Astrocyte of the spinal cord (primary cell): ENCODE data around the gene RINL.
"Not testable (repeated sequence)": the region's sequence is repeated elsewhere in the genome, so short reads cannot be mapped to it uniquely, and the experiment has no call there.

Experiments used
- DNase-seq: peaks from one replicate; pipeline ENCODE4 v3.0.0; 2011; ENCODE audit warnings: low read depth, low spot score
- H3K4me3 ChIP-seq: 2 replicates; pipeline ENCODE4 v1.5.1; 2011; ENCODE audit warnings: low read depth, mild to moderate bottlenecking, low read length, moderate library complexity
- CTCF ChIP-seq: IDR thresholded peaks from 2 replicates; pipeline ENCODE4 v1.5.1; 2012; ENCODE audit warnings: low read depth, mild to moderate bottlenecking, low read length, inconsistent platforms
- in situ Hi-C: cut with HindIII; loops from 2 replicates; pipeline ENCODE4 v1.10.0; 2017; ENCODE audit warnings: low sequenced_read_pairs

RINL gene

DNA sequence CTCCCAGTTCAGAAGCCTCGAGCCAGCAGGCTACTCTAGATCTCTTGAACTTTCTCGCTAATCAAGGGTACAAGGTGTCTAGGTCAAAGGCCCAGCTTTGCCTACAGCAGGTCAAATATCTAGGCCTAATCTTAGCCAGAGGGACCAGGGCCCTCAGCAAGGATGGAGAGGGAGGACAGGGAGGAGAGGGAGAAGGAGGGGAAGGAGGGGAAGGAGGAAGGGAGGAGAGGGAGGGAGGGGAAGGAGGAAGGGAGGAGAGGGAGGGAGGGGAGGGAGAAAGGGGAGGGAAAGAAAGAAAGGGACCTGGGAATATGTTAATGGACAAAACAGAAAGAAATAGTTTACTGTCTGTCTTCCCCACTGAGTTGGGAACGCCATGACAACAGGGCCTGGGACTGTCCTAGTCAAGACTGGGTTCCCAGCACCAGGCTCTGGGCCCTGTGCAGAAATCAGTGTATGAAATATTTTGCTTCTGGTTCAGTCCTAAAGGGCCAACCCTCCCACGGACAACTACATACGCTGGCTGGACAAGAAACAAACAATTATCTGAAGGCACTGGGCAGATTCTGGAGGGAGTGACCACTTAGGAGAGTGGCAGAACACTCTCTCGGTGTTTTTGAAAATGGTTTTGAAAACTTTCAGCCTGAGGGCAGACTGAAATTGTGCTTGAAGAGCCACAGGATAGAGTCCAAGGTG, 51.1 kb downstream of the RINL start:
- DNase-seq, result no peak
- H3K4me3 ChIP-seq, result no peak overlapping the region
- in situ Hi-C loops, result no loop called here
- TF ChIP-seq CTCF, result no peak

DNA sequence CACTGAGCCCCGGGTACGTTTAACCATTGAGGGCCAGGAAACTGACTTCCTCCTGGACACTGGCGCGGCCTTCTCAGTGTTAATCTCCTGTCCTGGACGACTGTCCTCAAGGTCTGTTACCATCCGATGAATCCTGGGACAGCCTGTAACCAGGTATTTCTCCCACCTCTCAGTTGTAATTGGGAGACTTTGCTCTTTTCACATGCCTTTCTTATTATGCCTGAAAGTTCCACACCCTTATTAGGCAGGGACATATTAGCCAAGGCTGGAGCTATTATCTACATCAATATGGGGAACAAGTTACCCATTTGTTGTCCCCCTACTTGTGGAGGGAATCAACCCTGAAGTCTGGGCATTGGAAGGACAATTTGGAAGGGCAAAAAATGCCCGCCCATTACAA, 52.1 kb downstream of the RINL start:
- H3K4me3 ChIP-seq, DNase-seq, in situ Hi-C loops: not testable (repeated sequence)

DNA sequence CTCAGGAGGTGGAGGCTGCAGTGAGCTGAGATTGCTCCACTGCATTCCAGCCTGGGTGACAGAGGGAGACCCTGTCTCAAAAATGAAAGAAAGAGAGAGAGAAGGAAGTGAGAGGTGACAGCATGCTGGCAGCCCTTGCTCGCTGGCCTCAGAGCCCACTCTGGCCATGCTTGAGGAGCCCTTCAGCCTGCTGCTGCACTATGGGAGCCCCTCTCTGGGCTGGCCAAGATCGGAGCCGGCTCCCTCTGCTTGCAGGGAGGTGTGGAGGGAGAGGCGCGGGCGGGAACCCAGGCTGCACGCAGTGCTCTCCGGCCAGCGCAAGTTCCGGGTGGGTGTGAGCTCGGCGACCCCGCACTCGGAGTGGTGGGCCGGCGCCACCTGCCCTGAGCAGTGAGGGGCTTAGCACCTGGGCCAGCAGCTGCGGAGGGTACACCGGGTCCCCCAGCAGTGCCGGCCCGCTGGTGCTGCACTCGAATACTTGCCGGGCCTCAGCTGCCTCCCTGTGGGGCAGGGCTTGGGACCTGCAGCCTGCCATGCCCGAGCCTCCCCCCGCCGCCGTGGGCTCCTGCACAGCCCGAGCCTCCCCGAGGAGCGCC, 56.7 kb downstream of the RINL start:
- H3K4me3 ChIP-seq, in situ Hi-C loops, DNase-seq: not testable (repeated sequence)

DNA sequence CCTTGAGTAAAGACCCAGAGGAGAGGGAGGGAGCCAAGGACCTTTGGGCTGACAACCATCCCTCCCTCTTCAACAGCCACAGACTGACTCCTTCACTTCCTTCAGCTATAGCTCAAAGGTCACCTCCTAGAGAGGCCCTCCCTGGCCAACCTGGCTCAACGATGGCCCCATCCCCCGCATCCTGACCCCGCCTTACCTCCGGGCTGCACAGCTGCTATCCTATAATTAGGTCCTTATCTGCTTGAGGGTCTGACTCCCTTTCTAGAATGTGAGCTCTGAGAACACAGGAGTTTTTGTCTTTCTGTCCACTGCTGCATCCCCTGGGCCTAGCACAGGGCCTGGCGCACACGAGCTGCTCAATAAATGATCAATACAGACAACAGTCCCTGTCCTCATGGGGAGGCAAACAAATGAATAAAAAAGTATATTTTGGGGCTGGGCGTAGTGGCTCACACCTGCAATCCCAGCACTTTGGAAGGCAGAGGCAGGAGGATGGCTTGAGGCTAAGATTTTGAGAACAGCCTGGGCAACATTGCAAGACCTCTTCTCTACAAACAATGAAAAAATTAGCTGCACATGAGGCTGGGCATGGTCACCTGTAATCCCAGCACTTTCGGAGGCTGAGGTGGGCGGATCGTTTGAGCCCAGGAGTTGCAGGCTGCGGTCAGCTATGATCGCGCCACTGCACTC, 58.7 kb downstream of the RINL start:
- no peak for DNase-seq
- H3K4me3 ChIP-seq, result no peak overlapping the region
- no peak for TF ChIP-seq CTCF
- in situ Hi-C loops, result no loop called here
